ENCODE data around the gene FAM240B. TPM values are rescaled to one million over a fixed set of nuclear protein-coding genes. Genes with fewer than 3 reads are reported as not detected.

The FAM240B gene
- total and polyA plus RNA-seq, 2 of the 8 experiments (the other 6 are each of a cell fraction or from before 2014, with no cell fraction given) = not detected

- no peak for TF ChIP-seq CHD7 (IDR thresholded peaks at IDR 0.05; ENCODE audit: insufficient replicate concordance, low read length)
- TF ChIP-seq TAF1 (IDR thresholded peaks at IDR 0.05; ENCODE audit: low read depth, low read length) = no peak
- TF ChIP-seq SP4 (IDR thresholded peaks at IDR 0.05; ENCODE audit: low read length) = no peak
- TF ChIP-seq CREB1 (IDR thresholded peaks at IDR 0.05) = no peak
- TF ChIP-seq KDM4A (IDR thresholded peaks at IDR 0.05; ENCODE audit: low read depth, low read length, severe bottlenecking) = no peak
- TF ChIP-seq PHF8 (conservative IDR thresholded peaks at IDR 0.05; ENCODE audit: low read depth, low read length) = no peak
- no peak for TF ChIP-seq NRF1 (IDR thresholded peaks at IDR 0.05; ENCODE audit: low read depth, low read length)
- no peak for TF ChIP-seq EP300 (IDR thresholded peaks at IDR 0.05; ENCODE audit: borderline replicate concordance in 1 of 2, low read depth in 2 of 2, low read length in 2 of 2)
- no peak for TF ChIP-seq ZNF274 (IDR thresholded peaks at IDR 0.05; ENCODE audit: borderline replicate concordance, extremely low read depth, low read length)
Measured at GRCh38 chr9:38644601-38645000, 75.3 kb downstream of the FAM240B start (continued).

Measured in H1 (cell line).